Renal cortex interstitium (tissue), 15 donors: ENCODE measurements around the gene TAF10. TPM values are rescaled to one million over a fixed set of nuclear protein-coding genes. Genes with fewer than 3 reads are reported as not detected.
A peak's percentile ranks its signal among the peaks of the same experiment; 100 is the strongest.

ENCODE experiments used
- DNase-seq, 11 donors: peaks; one replicate each; pipeline ENCODE4 v3.0.0-alpha.2; 2013; ENCODE audit warnings: low read depth in 9 of 11, low spot score in 4 of 11; ENCODE audit errors: extremely low read depth in 1 of 11
- long read RNA-seq, 16 experiments: transcript quantifications; one replicate each; lab custom pipeline, GENCODE V29; 2026
- polyA plus RNA-seq, 3 donors: library from polyadenylated mRNA; unstranded; fragments of 120-200 nt; gene quantifications; one replicate each; pipeline ENCODE4 v1.2.1, GENCODE V29; 2013; ENCODE audit not compliant: insufficient read length in 3 of 3

TAF10 gene
- 10 to 100 TPM; 74.3 to 88.5 (median 75.2) TPM for polyA plus RNA-seq
- long read RNA-seq, donor 1, full-length matches to known transcripts: 41 of 172 reads
- long read RNA-seq, donor 1, partial matches to known transcripts: 91 of 172 reads
- long read RNA-seq, donor 1, other reads (novel, unspliced or antisense): 40 of 172 reads
- long read RNA-seq, donor 2, full-length matches to known transcripts: 40 of 60 reads
- long read RNA-seq, donor 2, partial matches to known transcripts: 20 of 60 reads
- long read RNA-seq, donor 2, other reads (novel, unspliced or antisense): 0 of 60 reads
- long read RNA-seq, donor 3, full-length matches to known transcripts: 66 of 66 reads
- long read RNA-seq, donor 3, partial matches to known transcripts: 0 of 66 reads
- long read RNA-seq, donor 3, other reads (novel, unspliced or antisense): 0 of 66 reads
- long read RNA-seq, donor 4, full-length matches to known transcripts: 44 of 53 reads
- long read RNA-seq, donor 4, partial matches to known transcripts: 9 of 53 reads
- long read RNA-seq, donor 4, other reads (novel, unspliced or antisense): 0 of 53 reads
- long read RNA-seq, donor 5: 0 reads
- long read RNA-seq, donor 6, full-length matches to known transcripts: 46 of 54 reads
- long read RNA-seq, donor 6, partial matches to known transcripts: 8 of 54 reads
- long read RNA-seq, donor 6, other reads (novel, unspliced or antisense): 0 of 54 reads
- long read RNA-seq, donor 7, full-length matches to known transcripts: 56 of 66 reads
- long read RNA-seq, donor 7, partial matches to known transcripts: 10 of 66 reads
- long read RNA-seq, donor 7, other reads (novel, unspliced or antisense): 0 of 66 reads
- long read RNA-seq, donor 8, full-length matches to known transcripts: 72 of 364 reads
- long read RNA-seq, donor 8, partial matches to known transcripts: 222 of 364 reads
- long read RNA-seq, donor 8, other reads (novel, unspliced or antisense): 70 of 364 reads
- long read RNA-seq, donor 9, full-length matches to known transcripts: 54 of 66 reads
- long read RNA-seq, donor 9, partial matches to known transcripts: 12 of 66 reads
- long read RNA-seq, donor 9, other reads (novel, unspliced or antisense): 0 of 66 reads
- long read RNA-seq, donor 10, full-length matches to known transcripts: 65 of 242 reads
- long read RNA-seq, donor 10, partial matches to known transcripts: 139 of 242 reads
- long read RNA-seq, donor 10, other reads (novel, unspliced or antisense): 38 of 242 reads
- long read RNA-seq, donor 11, transcript TAF10-201 (5 exons, 1,215 nt): major isoform, 39 of 46 reads
- long read RNA-seq, donor 11, partial matches to known transcripts: 5 of 46 reads
- long read RNA-seq, donor 11, other reads (novel, unspliced or antisense): 0 of 46 reads
- long read RNA-seq, donor 12, full-length matches to known transcripts: 22 of 163 reads
- long read RNA-seq, donor 12, partial matches to known transcripts: 114 of 163 reads
- long read RNA-seq, donor 12, other reads (novel, unspliced or antisense): 27 of 163 reads
- long read RNA-seq, donor 13: 0 reads
- long read RNA-seq, donor 14, full-length matches to known transcripts: 56 of 67 reads
- long read RNA-seq, donor 14, partial matches to known transcripts: 11 of 67 reads
- long read RNA-seq, donor 14, other reads (novel, unspliced or antisense): 0 of 67 reads
- long read RNA-seq, donor 15, transcript TAF10-201 (5 exons, 1,215 nt): major isoform, 15 of 15 reads
- long read RNA-seq, donor 15, partial matches to known transcripts: 0 of 15 reads
- long read RNA-seq, donor 15, other reads (novel, unspliced or antisense): 0 of 15 reads
- long read RNA-seq, donor 16, full-length matches to known transcripts: 135 of 152 reads
- long read RNA-seq, donor 16, partial matches to known transcripts: 17 of 152 reads
- long read RNA-seq, donor 16, other reads (novel, unspliced or antisense): 0 of 152 reads

GRCh38 chr11:6612213-6613041, at the start of gene TAF10:
Gene TAF10, minus strand, starts transcription at chr11:6612216. Its CDS starts 27 bp downstream, at chr11:6612189.
- DNase-seq: peak in 10 of 11 donors; percentile 83 to 95 (median 92)

- no peak for DNase-seq
Measured at GRCh38 chr11:6660712-6661111, 48.7 kb upstream of the TAF10 start.

DNA sequence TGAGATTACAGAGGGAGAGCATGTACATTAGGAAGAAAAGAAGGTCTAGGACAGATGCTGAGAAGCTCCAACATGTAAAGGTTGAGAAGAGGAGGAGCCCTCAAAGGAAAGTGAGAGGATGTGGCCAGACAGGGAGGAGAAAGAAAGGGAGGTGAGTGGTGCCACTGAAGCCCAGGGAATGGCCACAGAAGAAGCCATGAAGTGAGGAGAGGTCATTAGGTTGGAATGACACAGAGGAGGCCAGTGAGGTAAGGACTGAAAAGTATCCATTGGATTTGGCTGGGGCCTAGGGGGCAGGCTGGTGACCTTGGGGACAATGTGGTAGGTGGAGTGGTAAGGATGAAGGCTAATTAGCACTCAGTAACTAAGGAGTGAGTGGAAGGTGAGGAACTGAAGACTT, 46.6 kb upstream of the TAF10 start:
- no peak for DNase-seq

DNA sequence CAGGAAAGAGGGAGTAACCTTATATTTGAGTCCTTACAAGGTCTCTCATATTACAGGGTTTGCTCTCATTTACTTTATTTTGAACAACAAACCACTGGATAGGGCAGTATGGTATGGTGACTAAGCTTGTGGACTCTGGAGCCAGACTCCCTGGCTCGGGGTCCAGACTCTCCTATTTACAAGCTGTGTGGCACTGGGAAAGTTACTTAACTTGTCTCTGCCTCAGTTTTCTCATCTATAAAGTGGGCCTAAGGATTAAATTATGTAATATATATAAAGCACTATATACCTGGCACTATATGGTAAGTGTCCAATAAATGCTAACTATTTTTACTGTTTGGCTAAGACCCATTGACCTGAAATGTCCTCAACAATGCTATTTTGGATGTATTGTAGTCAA, 45.3 kb upstream of the TAF10 start:
- no peak for DNase-seq

- DNase-seq: no peak
Measured at GRCh38 chr11:6656936-6657335, 44.9 kb upstream of the TAF10 start.

DNA sequence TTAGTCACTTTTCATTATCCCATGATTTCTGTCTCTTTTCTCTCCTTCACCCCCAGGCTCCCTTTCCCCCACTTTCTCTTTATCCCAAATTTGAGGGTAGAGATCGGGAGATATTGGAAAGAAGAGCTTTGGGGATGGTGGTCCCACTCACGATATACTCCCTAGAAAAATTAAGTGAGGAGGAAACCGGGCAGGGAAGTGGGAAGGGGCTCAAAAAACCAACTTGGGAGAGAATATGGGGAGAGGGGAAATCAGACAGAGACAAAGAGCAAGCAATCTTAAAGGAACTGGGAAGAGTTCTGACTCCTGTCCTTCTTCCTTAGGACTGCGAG, 44.5 kb upstream of the TAF10 start:
- DNase-seq: no peak

GRCh38 chr11:6655790-6656583, 44.0 kb upstream of the TAF10 start, which contains the start of gene DCHS1:
Gene DCHS1, minus strand, starts transcription at chr11:6655809. Its CDS starts 14,196 bp downstream, at chr11:6641613.
- DNase-seq: peak in 1 of 11 donors; percentile 37

- peak in 1 of 11 donors; percentile 23 for DNase-seq
Measured at GRCh38 chr11:6655020-6655789, 43.2 kb upstream of the TAF10 start.

DNA sequence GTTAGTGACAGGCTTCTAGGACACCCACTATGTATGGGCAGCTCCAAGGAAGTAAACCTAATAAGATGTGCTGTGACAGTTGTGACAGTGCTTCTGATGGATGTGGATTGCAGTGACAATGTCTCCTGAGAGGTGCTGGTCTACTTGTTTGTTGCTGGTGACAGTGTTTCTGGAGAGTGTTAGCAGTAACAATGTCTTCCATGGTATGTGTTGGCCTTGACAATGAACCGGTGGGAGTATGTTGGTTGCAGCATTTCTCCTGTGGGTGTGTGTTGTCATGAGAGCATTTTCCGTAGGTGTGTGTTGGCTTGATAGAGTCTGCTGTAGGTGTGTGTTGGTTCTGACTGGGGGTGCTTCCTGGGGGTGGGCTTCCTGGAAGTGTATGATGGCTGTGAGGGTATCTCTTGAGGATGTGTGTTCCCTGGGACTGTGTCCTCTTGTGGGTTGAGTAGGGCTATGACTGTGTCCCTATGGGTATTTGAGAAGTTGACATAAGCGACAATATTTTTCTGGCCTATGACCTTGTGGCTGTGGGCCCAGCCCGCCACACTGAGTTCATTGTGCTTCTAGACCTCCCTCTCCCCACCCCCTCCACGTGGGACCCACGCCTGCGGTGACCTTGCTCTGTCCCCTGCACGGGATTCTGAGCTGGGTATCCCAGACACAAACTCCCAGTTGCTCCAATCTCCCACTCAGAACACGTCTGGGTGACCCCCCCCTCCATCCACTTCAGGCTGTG, 42.4 kb upstream of the TAF10 start:
- DNase-seq: no peak

DNA sequence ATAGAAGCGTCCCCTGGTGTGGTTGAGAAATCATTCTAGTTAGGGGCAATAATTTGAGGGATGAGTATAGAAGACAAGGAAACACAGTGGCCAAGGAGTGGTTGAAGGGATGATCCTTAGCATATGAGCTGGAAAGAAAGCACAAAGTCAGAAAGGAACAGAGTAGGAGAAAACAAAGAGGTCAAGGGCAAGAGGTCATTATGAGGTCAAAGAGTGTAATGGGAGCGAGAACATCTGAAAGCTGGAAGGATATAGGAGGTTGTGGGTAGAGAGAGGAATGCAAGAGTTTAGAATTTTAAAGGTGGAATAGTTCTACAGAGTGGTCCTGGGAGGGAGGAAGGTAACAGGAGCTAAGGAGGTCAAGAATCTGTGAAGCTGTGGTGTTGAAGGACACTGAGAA, 41.6 kb upstream of the TAF10 start:
- DNase-seq: no peak

DNA sequence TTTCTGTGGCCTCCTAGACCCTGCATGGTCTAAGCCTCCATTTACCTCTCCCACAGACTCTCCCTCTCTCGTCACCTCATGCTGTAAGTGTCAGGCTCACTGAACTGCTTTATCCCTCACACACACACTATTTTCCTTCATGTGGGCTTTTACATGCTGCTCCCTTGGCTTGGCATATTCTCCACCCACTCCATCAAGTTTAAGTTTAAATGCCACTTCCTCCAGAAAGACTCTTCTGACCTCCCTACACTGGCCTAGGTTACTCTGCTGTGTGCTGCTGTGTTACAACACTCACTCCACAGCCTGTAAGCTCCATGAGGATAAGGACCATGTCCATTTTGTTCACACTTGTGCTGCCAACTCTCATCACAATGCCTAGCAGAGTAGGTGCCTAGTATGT, 41.1 kb upstream of the TAF10 start:
- no peak for DNase-seq

DNA sequence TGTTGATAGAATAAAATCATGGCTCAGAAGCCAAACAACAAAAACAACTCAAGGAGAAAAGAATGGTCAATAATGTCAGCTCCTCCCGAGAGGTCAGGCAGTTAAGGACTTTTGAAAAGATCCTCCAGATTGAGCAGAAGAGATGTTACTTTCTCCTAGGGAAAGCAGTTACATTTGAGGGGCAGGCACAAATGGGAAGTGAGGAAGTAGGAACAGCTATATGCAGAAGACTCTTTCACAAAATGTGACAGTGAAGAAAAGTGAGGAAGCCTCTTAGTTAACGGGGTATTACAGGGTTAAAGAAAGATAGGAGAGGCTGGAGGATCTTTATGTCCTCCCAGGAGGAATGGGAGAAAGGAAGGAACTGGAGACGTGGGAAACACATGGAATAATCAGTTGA, 40.2 kb upstream of the TAF10 start:
- DNase-seq: no peak

DNA sequence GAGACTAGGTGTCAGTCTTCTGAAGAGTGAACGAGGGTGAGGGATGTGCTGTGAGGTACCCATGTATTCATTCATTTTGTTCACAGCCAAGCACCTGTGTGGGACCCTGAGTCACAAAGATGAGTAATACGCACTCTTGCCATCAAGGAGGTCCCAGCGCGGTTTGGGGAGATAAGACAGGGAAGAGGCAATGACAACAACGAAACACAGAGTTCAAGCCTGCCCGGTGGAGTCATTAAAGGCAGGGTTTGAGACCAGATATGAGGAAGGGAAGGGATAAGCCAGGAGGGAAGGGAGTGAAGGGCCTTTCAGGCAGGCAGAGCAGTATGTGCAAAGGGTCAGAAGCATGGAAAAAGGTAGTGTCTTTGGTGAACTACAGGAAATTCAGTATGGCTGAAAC, 39.0 kb upstream of the TAF10 start:
- DNase-seq: no peak

DNA sequence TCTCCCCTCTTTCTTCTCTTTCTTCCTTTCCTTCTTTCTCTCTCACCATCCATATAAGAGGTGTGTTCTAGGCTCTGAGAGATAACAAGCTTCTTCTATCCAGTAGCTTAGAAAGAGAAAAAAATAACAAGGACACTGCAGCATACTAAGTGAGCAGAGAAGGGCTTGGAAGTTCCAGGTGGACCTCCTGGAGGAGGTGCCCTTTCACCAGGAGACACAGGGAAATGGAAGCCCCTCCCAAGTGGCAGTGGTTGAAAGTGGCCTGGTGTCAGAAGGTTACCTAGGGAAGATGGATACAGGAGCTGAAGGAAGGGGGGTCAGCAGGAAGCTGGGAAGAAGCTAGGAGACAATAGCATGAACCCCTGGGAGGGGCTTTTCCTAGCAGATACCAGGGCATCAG, 38.1 kb upstream of the TAF10 start:
- DNase-seq: no peak

- no peak for DNase-seq
Measured at GRCh38 chr11:6648501-6648900, 36.5 kb upstream of the TAF10 start.
